Measurements from ENCODE around the gene CRACR2A.

Gene CRACR2A

DNA sequence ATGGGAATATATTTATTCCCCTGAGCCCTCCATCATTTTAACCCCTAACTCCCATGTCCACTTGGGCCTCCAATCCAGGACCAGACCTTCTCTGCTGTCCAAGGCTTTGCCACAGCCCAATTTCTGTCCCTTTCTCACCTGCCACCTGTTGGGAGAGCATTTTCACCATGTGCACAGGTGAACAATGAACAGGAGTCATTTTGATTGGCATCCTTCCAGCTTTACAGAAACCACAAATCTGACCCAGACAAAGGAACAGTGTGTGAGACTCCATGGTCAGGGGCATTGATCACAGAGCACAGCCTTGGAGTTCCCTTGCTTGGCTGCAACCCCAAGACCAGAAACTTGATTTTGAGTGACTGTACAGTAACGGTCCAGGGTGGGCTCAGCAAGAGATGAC lies 91.9 kb downstream of the CRACR2A start:
- Histone ChIP-seq H3K79me1 (ENCODE audit: low read length) (no peaks in the 10 kb centered on the region), H3K36me3 (ENCODE audit: control insufficient read depth in 1 of 2, insufficient read depth in 2 of 2, low read length in 2 of 2) (no peaks in the 10 kb centered on the region)
- no CpG with 5 or more reads among the region's 1 CpG for WGBS (ENCODE audit: extremely low coverage, insufficient coverage, insufficient read length)

GRCh38 chr12:3658327-3659163 lies 94.4 kb downstream of the CRACR2A start:
- Histone ChIP-seq H3K27ac (ENCODE audit: low read depth, low read length) (no peak overlapping the region), H3K18ac (ENCODE audit: low read length) (no peak overlapping the region), H2BK12ac (ENCODE audit: low read length) (no peak overlapping the region), H3K14ac (ENCODE audit: low read length) (no peak overlapping the region), H2BK5ac (ENCODE audit: low read depth, low read length, poor library complexity) (no peak overlapping the region), H3K36me3 (ENCODE audit: control insufficient read depth in 1 of 2, insufficient read depth in 2 of 2, low read length in 2 of 2) (no peaks in the 10 kb centered on the region), H3K4me1 (ENCODE audit: control insufficient read depth in 1 of 2, insufficient read depth in 2 of 2, low read length in 2 of 2) (no peaks in the 10 kb centered on the region), H2AFZ (ENCODE audit: insufficient read depth, low read length, poor library complexity) (no peak overlapping the region), H3K27me3 (ENCODE audit: insufficient read depth, low read length) (no peaks in the 10 kb centered on the region), H3K9ac (ENCODE audit: low read length) (no peak overlapping the region), H3K4me3 (ENCODE audit: low read depth, low read length) (no peak overlapping the region), H3K79me1 (ENCODE audit: low read length) (no peaks in the 10 kb centered on the region), H3K23ac (ENCODE audit: low read length) (no peak overlapping the region), H2BK120ac (ENCODE audit: insufficient read depth, low read length, poor library complexity) (no peak overlapping the region), H4K12ac (ENCODE audit: low read depth, low read length) (no peak overlapping the region), H3K79me2 (ENCODE audit: control insufficient read depth, insufficient read depth, low read length, poor library complexity) (no peaks in the 10 kb centered on the region), H4K91ac (ENCODE audit: low read depth, low read length) (no peak overlapping the region), H3K9me3 (ENCODE audit: insufficient read depth, low read depth, low read length) (no peaks in the 10 kb centered on the region), H3K4ac (ENCODE audit: low read depth, low read length) (no peak overlapping the region), H3K4me2 (ENCODE audit: low read length) (no peak overlapping the region), H2AK5ac (ENCODE audit: low read length) (no peak overlapping the region), H4K8ac (ENCODE audit: low read depth, low read length) (no peak overlapping the region)
- DNase-seq = peak in 1 of 2 donors; percentile 38
- no CpG with 5 or more reads among the region's 13 CpGs for WGBS (ENCODE audit: extremely low coverage, insufficient coverage, insufficient read length)

More for the DNA sequence above, 91.9 kb downstream of the CRACR2A start:
- Histone ChIP-seq H3K27ac (ENCODE audit: low read depth, low read length) (no peak overlapping the region), H3K4me3 (ENCODE audit: low read depth, low read length) (no peak overlapping the region), H3K79me2 (ENCODE audit: control insufficient read depth, insufficient read depth, low read length, poor library complexity) (no peaks in the 10 kb centered on the region), H3K4ac (ENCODE audit: low read depth, low read length) (no peak overlapping the region), H2BK120ac (ENCODE audit: insufficient read depth, low read length, poor library complexity) (no peak overlapping the region), H3K27me3 (ENCODE audit: insufficient read depth, low read length) (no peaks in the 10 kb centered on the region), H2AFZ (ENCODE audit: insufficient read depth, low read length, poor library complexity) (no peak overlapping the region), H3K4me2 (ENCODE audit: low read length) (no peak overlapping the region), H3K18ac (ENCODE audit: low read length) (no peak overlapping the region), H3K9ac (ENCODE audit: low read length) (no peak overlapping the region), H2BK5ac (ENCODE audit: low read depth, low read length, poor library complexity) (no peak overlapping the region), H3K23ac (ENCODE audit: low read length) (no peak overlapping the region), H4K12ac (ENCODE audit: low read depth, low read length) (no peak overlapping the region), H2AK5ac (ENCODE audit: low read length) (no peak overlapping the region), H3K14ac (ENCODE audit: low read length) (no peak overlapping the region), H4K8ac (ENCODE audit: low read depth, low read length) (no peak overlapping the region), H4K91ac (ENCODE audit: low read depth, low read length) (no peak overlapping the region), H3K9me3 (ENCODE audit: insufficient read depth, low read depth, low read length) (no peaks in the 10 kb centered on the region), H2BK12ac (ENCODE audit: low read length) (no peak overlapping the region), H3K4me1 (ENCODE audit: control insufficient read depth in 1 of 2, insufficient read depth in 2 of 2, low read length in 2 of 2) (no peaks in the 10 kb centered on the region)
- DNase-seq = no peak

- no CpG with 5 or more reads among the region's 13 CpGs for WGBS (ENCODE audit: extremely low coverage, insufficient coverage, insufficient read length)
- Histone ChIP-seq H2AK5ac (ENCODE audit: low read length) (no peak overlapping the region), H3K9ac (ENCODE audit: low read length) (no peak overlapping the region)
Measured at GRCh38 chr12:3656946-3657622, 95.8 kb downstream of the CRACR2A start.

DNA sequence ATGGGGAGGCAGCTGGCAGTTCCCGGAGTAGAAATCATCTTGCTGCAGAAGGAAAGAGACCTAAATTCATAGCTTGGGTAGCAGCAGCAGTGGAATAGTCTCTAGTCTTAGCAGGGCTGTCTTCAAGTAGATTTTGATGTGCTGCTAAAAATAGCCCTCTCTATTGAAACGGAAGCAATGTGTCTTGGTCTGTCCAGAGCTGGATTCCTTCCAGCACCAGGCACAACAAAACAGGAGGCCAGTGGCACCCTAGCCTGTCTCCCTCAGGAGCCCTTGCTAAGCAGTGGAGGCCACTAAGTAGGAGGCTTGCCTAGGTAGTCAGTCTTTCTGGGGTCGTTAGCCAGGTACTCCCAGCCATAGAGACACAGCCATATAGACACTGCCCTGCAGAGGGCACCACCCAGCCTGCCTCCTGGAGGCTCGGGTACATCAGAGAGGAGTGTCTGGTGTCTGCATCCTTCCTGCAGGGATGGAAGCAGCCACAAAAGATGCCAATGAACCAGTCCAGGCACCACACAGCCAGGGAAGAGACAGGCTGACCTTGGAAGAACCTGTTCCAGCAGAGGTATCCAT lies 97.5 kb downstream of the CRACR2A start:
- Histone ChIP-seq H3K14ac (ENCODE audit: low read length) (no peak overlapping the region), H4K91ac (ENCODE audit: low read depth, low read length) (no peak overlapping the region), H3K27ac (ENCODE audit: low read depth, low read length) (no peak overlapping the region), H3K79me1 (ENCODE audit: low read length) (no peaks in the 10 kb centered on the region), H3K4me1 (ENCODE audit: control insufficient read depth in 1 of 2, insufficient read depth in 2 of 2, low read length in 2 of 2) (no peaks in the 10 kb centered on the region), H3K9ac (ENCODE audit: low read length) (no peak overlapping the region), H2AFZ (ENCODE audit: insufficient read depth, low read length, poor library complexity) (no peak overlapping the region), H2BK120ac (ENCODE audit: insufficient read depth, low read length, poor library complexity) (no peak overlapping the region), H3K4ac (ENCODE audit: low read depth, low read length) (no peak overlapping the region), H3K36me3 (ENCODE audit: control insufficient read depth in 1 of 2, insufficient read depth in 2 of 2, low read length in 2 of 2) (no peaks in the 10 kb centered on the region), H3K23ac (ENCODE audit: low read length) (no peak overlapping the region), H3K4me2 (ENCODE audit: low read length) (no peak overlapping the region), H3K79me2 (ENCODE audit: control insufficient read depth, insufficient read depth, low read length, poor library complexity) (no peaks in the 10 kb centered on the region), H2BK5ac (ENCODE audit: low read depth, low read length, poor library complexity) (no peak overlapping the region), H2AK5ac (ENCODE audit: low read length) (no peak overlapping the region), H2BK12ac (ENCODE audit: low read length) (no peak overlapping the region), H4K12ac (ENCODE audit: low read depth, low read length) (no peak overlapping the region), H3K9me3 (ENCODE audit: insufficient read depth, low read depth, low read length) (no peaks in the 10 kb centered on the region), H3K4me3 (ENCODE audit: low read depth, low read length) (no peak overlapping the region), H3K18ac (ENCODE audit: low read length) (no peak overlapping the region), H3K27me3 (ENCODE audit: insufficient read depth, low read length) (no peaks in the 10 kb centered on the region), H4K8ac (ENCODE audit: low read depth, low read length) (no peak overlapping the region)
- no peak for DNase-seq
- no CpG with 5 or more reads among the region's 4 CpGs for WGBS (ENCODE audit: extremely low coverage, insufficient coverage, insufficient read length)

More at GRCh38 chr12:3656946-3657622, 95.8 kb downstream of the CRACR2A start:
- Histone ChIP-seq H3K79me1 (ENCODE audit: low read length) (no peaks in the 10 kb centered on the region), H3K18ac (ENCODE audit: low read length) (no peak overlapping the region), H3K23ac (ENCODE audit: low read length) (no peak overlapping the region), H4K91ac (ENCODE audit: low read depth, low read length) (no peak overlapping the region), H3K14ac (ENCODE audit: low read length) (no peak overlapping the region), H2BK5ac (ENCODE audit: low read depth, low read length, poor library complexity) (no peak overlapping the region), H3K36me3 (ENCODE audit: control insufficient read depth in 1 of 2, insufficient read depth in 2 of 2, low read length in 2 of 2) (no peaks in the 10 kb centered on the region), H2BK12ac (ENCODE audit: low read length) (no peak overlapping the region), H2BK120ac (ENCODE audit: insufficient read depth, low read length, poor library complexity) (no peak overlapping the region), H3K4ac (ENCODE audit: low read depth, low read length) (no peak overlapping the region), H3K27me3 (ENCODE audit: insufficient read depth, low read length) (no peaks in the 10 kb centered on the region), H2AFZ (ENCODE audit: insufficient read depth, low read length, poor library complexity) (no peak overlapping the region), H3K4me3 (ENCODE audit: low read depth, low read length) (no peak overlapping the region), H3K9me3 (ENCODE audit: insufficient read depth, low read depth, low read length) (no peaks in the 10 kb centered on the region), H3K79me2 (ENCODE audit: control insufficient read depth, insufficient read depth, low read length, poor library complexity) (no peaks in the 10 kb centered on the region), H3K4me1 (ENCODE audit: control insufficient read depth in 1 of 2, insufficient read depth in 2 of 2, low read length in 2 of 2) (no peaks in the 10 kb centered on the region), H3K4me2 (ENCODE audit: low read length) (no peak overlapping the region), H4K8ac (ENCODE audit: low read depth, low read length) (no peak overlapping the region), H4K12ac (ENCODE audit: low read depth, low read length) (no peak overlapping the region), H3K27ac (ENCODE audit: low read depth, low read length) (no peak overlapping the region)
- DNase-seq = no peak
